Chondrocyte (in vitro differentiated cells): ENCODE results near the gene VIT. TPM values are rescaled to one million over a fixed set of nuclear protein-coding genes. Genes with fewer than 3 reads are reported as not detected.

ENCODE experiments used
- DNase-seq: peaks from one replicate; pipeline ENCODE4 v3.0.0; 2021; ENCODE audit warnings: mixed read lengths, low spot score
- H3K27ac Mint-ChIP-seq: one replicate; pipeline ENCODE4 v1.8.0; 2021; ENCODE audit warnings: mild to moderate bottlenecking, moderate library complexity, mixed read lengths; ENCODE audit not compliant: unreplicated experiment
- H3K27me3 Mint-ChIP-seq: 2 replicates; pipeline ENCODE4 v1.8.0; 2021; ENCODE audit warnings: low read depth, mixed read lengths
- H3K36me3 Mint-ChIP-seq: 2 replicates; pipeline ENCODE4 v1.8.0; 2021; ENCODE audit warnings: low read depth, mixed read lengths
- H3K4me1 Mint-ChIP-seq: 2 replicates; pipeline ENCODE4 v1.8.0; 2021; ENCODE audit warnings: low read depth, mild to moderate bottlenecking, mixed read lengths
- H3K4me3 Mint-ChIP-seq: one replicate; pipeline ENCODE4 v1.8.0; 2021; ENCODE audit warnings: mild to moderate bottlenecking, moderate library complexity, mixed read lengths; ENCODE audit not compliant: unreplicated experiment
- H3K9me3 Mint-ChIP-seq: 2 replicates; pipeline ENCODE4 v1.8.0; 2021; ENCODE audit warnings: low read depth, mixed read lengths
- total RNA-seq: library from RNA; stranded (reverse); gene quantifications from 3 replicates; pipeline ENCODE4 v1.2.1, GENCODE V29; 2021
- TF ChIP-seq, protein P1 (sequence below): fragments of 200-600 bp; sonication (generic); IDR thresholded peaks from 2 replicates; pipeline ENCODE4 v1.5.0; 2021; ENCODE audit warnings: antibody characterized with exemption, mild to moderate bottlenecking, moderate library complexity

Gene VIT
- total RNA-seq, 1 donor from 2014 or later, result 0.15 TPM

DNA sequence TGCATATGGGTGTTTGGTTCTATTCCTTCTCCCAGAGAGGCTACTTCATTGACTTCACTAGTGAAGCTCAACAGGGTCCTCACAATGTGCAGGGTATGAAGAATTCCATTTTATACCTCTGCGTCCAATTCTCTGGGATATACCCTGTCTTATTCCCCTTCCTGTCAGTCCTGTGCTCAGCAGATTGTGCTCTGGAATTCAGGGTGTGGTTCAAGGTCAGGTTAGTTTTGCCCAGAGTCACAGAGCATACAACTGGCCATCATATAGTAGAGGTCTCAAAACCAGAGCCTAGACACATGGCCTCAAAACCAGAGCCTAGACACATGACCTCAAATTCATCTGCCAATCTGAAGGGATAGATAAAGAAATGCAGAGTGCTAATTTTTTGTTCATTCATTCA is 38.8 kb upstream of the VIT start:
- no peaks in the 10 kb centered on the region for H3K9me3 Mint-ChIP-seq
- no peaks in the 10 kb centered on the region for H3K27me3 Mint-ChIP-seq
- DNase-seq, result no peak
- H3K27ac Mint-ChIP-seq, result no peak overlapping the region
- no peaks in the 10 kb centered on the region for H3K4me1 Mint-ChIP-seq
- H3K4me3 Mint-ChIP-seq, result no peak overlapping the region
- TF ChIP-seq, protein P1, sequence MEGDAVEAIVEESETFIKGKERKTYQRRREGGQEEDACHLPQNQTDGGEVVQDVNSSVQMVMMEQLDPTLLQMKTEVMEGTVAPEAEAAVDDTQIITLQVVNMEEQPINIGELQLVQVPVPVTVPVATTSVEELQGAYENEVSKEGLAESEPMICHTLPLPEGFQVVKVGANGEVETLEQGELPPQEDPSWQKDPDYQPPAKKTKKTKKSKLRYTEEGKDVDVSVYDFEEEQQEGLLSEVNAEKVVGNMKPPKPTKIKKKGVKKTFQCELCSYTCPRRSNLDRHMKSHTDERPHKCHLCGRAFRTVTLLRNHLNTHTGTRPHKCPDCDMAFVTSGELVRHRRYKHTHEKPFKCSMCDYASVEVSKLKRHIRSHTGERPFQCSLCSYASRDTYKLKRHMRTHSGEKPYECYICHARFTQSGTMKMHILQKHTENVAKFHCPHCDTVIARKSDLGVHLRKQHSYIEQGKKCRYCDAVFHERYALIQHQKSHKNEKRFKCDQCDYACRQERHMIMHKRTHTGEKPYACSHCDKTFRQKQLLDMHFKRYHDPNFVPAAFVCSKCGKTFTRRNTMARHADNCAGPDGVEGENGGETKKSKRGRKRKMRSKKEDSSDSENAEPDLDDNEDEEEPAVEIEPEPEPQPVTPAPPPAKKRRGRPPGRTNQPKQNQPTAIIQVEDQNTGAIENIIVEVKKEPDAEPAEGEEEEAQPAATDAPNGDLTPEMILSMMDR, result no peak
- no peaks in the 10 kb centered on the region for H3K36me3 Mint-ChIP-seq

DNA sequence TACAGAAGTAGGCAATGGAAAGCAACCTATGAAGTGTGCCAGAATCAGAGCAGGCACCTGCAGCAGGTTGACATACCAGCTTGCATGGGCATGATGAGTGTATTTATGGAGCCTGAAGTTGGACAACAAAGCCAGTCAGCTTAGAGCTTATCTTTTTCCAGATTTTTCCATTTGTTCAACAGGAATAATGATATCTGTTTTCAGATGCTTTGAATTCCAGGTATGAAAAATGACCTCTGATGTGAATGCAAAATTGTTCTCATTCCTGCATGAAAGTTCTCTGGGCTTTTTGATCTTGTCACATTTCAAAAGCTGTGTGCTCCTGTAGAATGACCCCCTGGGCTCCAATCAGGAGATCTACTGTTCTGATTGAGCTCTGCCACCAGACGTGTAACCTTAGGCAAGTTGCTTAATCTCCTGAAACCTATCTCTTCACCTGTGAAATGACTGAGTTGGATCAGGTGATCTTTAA is 38.2 kb upstream of the VIT start:
- H3K4me1 Mint-ChIP-seq, result no peaks in the 10 kb centered on the region
- H3K36me3 Mint-ChIP-seq, result no peaks in the 10 kb centered on the region
- H3K27ac Mint-ChIP-seq, result no peak overlapping the region
- DNase-seq, result no peak
- TF ChIP-seq, protein P1, result no peak
- H3K27me3 Mint-ChIP-seq, result no peaks in the 10 kb centered on the region
- no peaks in the 10 kb centered on the region for H3K9me3 Mint-ChIP-seq
- H3K4me3 Mint-ChIP-seq, result no peak overlapping the region

DNA sequence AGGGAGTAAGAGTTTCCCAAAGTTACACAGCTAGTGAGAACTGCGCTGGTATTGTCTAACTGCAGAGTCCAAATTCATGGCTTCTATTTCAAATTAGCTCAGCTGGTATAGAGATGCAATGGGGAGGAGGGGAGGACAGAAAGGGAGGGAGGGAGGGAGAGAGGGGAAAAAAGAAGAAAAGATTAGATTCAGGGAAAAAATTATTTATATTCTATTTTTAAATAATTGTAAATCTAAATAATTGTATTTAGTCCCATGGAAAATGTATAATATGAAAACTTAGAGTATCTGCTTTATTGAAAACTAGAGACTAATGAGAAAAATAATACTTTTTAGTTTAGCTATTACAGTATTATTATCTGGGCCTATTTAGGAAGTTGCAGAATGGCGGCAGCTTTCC is 37.3 kb upstream of the VIT start:
- no peak overlapping the region for H3K27ac Mint-ChIP-seq

DNA sequence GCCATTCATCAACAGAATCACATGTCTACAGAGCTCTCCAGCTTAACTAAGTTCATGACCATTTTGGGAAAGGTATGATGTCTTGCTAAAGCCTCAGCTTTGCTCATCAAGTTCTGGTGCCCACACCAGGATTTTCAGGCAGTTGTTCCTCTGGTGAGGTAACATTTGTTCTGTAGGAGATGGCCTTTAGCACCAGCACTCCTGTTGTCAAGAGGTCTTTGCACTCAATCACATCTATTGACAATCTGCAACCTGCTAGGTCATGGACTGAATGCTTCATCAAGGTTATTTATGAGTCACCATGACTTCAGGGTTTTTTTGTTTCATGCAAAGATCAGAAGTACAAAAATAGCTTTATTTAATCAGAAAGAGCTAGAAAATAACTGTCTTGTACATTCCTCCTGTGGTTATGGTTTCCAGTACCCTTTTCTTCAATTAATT is 36.6 kb upstream of the VIT start:
- no peaks in the 10 kb centered on the region for H3K27me3 Mint-ChIP-seq
- TF ChIP-seq, protein P1, result no peak
- H3K4me1 Mint-ChIP-seq, result no peaks in the 10 kb centered on the region
- H3K36me3 Mint-ChIP-seq, result no peaks in the 10 kb centered on the region
- no peak overlapping the region for H3K27ac Mint-ChIP-seq
- no peaks in the 10 kb centered on the region for H3K9me3 Mint-ChIP-seq
- DNase-seq, result no peak
- H3K4me3 Mint-ChIP-seq, result no peak overlapping the region

More for the DNA sequence above, 37.3 kb upstream of the VIT start:
- Mint-ChIP-seq H3K9me3 (no peaks in the 10 kb centered on the region), H3K27me3 (no peaks in the 10 kb centered on the region), H3K36me3 (no peaks in the 10 kb centered on the region), H3K4me3 (no peak overlapping the region), H3K4me1 (no peaks in the 10 kb centered on the region)
- TF ChIP-seq, protein P1, result no peak
- no peak for DNase-seq

DNA sequence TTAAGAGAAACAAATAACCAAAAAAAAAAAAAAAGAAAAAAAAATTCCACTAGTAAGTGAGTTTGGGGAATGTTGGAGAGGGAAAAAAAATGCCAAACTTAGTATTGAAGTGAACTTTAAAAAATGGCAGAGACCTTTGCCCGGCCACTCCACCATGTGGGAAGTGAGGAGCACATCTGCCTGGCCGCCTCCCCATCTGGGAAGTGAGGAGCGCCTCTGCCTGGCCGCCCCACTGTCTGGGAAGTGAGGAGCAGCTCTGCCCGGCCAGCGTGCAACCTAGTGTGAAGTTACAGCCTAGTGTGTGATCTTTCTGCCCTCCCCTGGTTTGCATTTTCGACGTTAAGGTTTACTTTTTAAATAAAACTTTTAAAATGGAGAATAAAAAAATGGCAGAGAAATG is 33.9 kb upstream of the VIT start:
- Mint-ChIP-seq H3K27me3 (peaks cover under 1% of the 10 kb centered on the region), H3K36me3 (no peaks in the 10 kb centered on the region), H3K4me1 (no peaks in the 10 kb centered on the region), H3K9me3 (no peaks in the 10 kb centered on the region), H3K27ac (no peak overlapping the region), H3K4me3 (no peak overlapping the region)
- TF ChIP-seq, protein P1, result no peak
- no peak for DNase-seq
